ENCODE measurements around the gene OLFML2B. TPM values are rescaled to one million over a fixed set of nuclear protein-coding genes. Genes with fewer than 3 reads are reported as not detected.

The OLFML2B gene
- not detected in 2 replicates for total RNA-seq (2022)
- Bru-seq, nascent RNA, result percentile 5 among the genes with signal in this experiment
- percentile 9 among the genes with signal in this experiment for BruChase-seq, experiment 1, labeled RNA remaining after a 6-hour chase
- BruChase-seq, experiment 2, labeled RNA remaining after a 2-hour chase, result percentile 8 among the genes with signal in this experiment
- long read RNA-seq, result 0 reads

GRCh38 chr1:162023547-162024501, at the start of gene OLFML2B:
Gene OLFML2B (minus strand): TSS chr1:162023869. CDS start chr1:162023430, 439 bp downstream.
- BruUV-seq (replicated peaks), result no TSS peak
- H3K4me3 Mint-ChIP-seq (ENCODE audit: unreplicated experiment), result peak within 1 kb of the TSS; percentile 89
- DNase-seq (ENCODE audit: unreplicated experiment), result peak; percentile 86
- peaks cover 15% of the 10 kb centered on the region for H3K4me1 Mint-ChIP-seq (ENCODE audit: insufficient read depth, unreplicated experiment)
- H3K27me3 Mint-ChIP-seq (ENCODE audit: insufficient read depth, unreplicated experiment), result peaks cover 34% of the 10 kb centered on the region
- ChIA-PET CTCF (interaction anchor here (0.6 to 6.8 kb wide), 50 partner anchors 8 to 1509 kb away, joined by 3 to 97 read pairs (median 4); no protein-coding TSS in a partner anchor), POLR2A (interaction anchor here (0.5 to 2.4 kb wide), 11 partner anchors 10 to 274 kb away, joined by 3 to 17 read pairs (median 3); partner anchors contain the start of gene DUSP12)
- peak; percentile 45 for TF ChIP-seq CTCF (IDR thresholded peaks at IDR 0.05; ENCODE audit: unreplicated experiment)
- H3K9me3 Mint-ChIP-seq (ENCODE audit: unreplicated experiment), result no peaks in the 10 kb centered on the region
- intact Hi-C loops (cut with micrococcal nuclease), result loop anchor here (1.0 to 5.0 kb wide), 4 partner anchors 62 to 232 kb away; no protein-coding TSS in a partner anchor
- H3K27ac Mint-ChIP-seq (ENCODE audit: low read depth, unreplicated experiment), result peak within 1 kb of the TSS; percentile 65
- H3K36me3 Mint-ChIP-seq (ENCODE audit: insufficient read depth, unreplicated experiment), result no peaks in the 10 kb centered on the region

- DNase-seq (ENCODE audit: unreplicated experiment), result no peak
- intact Hi-C loops (cut with micrococcal nuclease), result no loop called here
- H3K4me1 Mint-ChIP-seq (ENCODE audit: insufficient read depth, unreplicated experiment), result peaks cover 12% of the 10 kb centered on the region
- no peak overlapping the region for H3K27ac Mint-ChIP-seq (ENCODE audit: low read depth, unreplicated experiment)
- ChIA-PET CTCF (interaction anchor here (0.5 to 2.0 kb wide), 6 partner anchors 8 to 317 kb away, joined by 3 to 8 read pairs (median 4); no protein-coding TSS in a partner anchor), POLR2A (interaction anchor here (0.8 kb wide), 1 partner anchor 199 kb away, joined by 3 read pairs; no protein-coding TSS in a partner anchor)
- H3K27me3 Mint-ChIP-seq (ENCODE audit: insufficient read depth, unreplicated experiment), result no peaks in the 10 kb centered on the region
- peaks cover 8% of the 10 kb centered on the region for H3K9me3 Mint-ChIP-seq (ENCODE audit: unreplicated experiment)
- H3K36me3 Mint-ChIP-seq (ENCODE audit: insufficient read depth, unreplicated experiment), result no peaks in the 10 kb centered on the region
- no TSS peak for BruUV-seq (replicated peaks)
- TF ChIP-seq CTCF (IDR thresholded peaks at IDR 0.05; ENCODE audit: unreplicated experiment), result no peak
- H3K4me3 Mint-ChIP-seq (ENCODE audit: unreplicated experiment), result no peak overlapping the region
Observed at GRCh38 chr1:162072740-162073139, 49.1 kb upstream of the OLFML2B start.

GRCh38 chr1:162070825-162071224, 47.2 kb upstream of the OLFML2B start:
- BruUV-seq (replicated peaks), result no TSS peak
- H3K4me1 Mint-ChIP-seq (ENCODE audit: insufficient read depth, unreplicated experiment), result peaks cover 12% of the 10 kb centered on the region
- H3K36me3 Mint-ChIP-seq (ENCODE audit: insufficient read depth, unreplicated experiment), result no peaks in the 10 kb centered on the region
- H3K27me3 Mint-ChIP-seq (ENCODE audit: insufficient read depth, unreplicated experiment), result no peaks in the 10 kb centered on the region
- H3K27ac Mint-ChIP-seq (ENCODE audit: low read depth, unreplicated experiment), result no peak overlapping the region
- no peak for TF ChIP-seq CTCF (IDR thresholded peaks at IDR 0.05; ENCODE audit: unreplicated experiment)
- H3K4me3 Mint-ChIP-seq (ENCODE audit: unreplicated experiment), result peak overlapping the region; percentile 84
- peaks cover 1% of the 10 kb centered on the region for H3K9me3 Mint-ChIP-seq (ENCODE audit: unreplicated experiment)
- DNase-seq (ENCODE audit: unreplicated experiment), result peak; percentile 18
- intact Hi-C loops (cut with micrococcal nuclease), result no loop called here
- ChIA-PET CTCF (interaction anchor here (1.0 to 3.8 kb wide), 10 partner anchors 13 to 321 kb away, joined by 3 to 33 read pairs (median 4); no protein-coding TSS in a partner anchor), POLR2A (interaction anchor here (0.7 to 2.0 kb wide), 8 partner anchors 59 to 1074 kb away, joined by 3 to 13 read pairs (median 4); partner anchors contain the start of gene C1orf226)
